ENCODE data around the gene SAC3D1. TPM values are rescaled to one million over a fixed set of nuclear protein-coding genes. Genes with fewer than 3 reads are reported as not detected.

Gene SAC3D1
- polyA plus RNA-seq, 1 of the 3 experiments (the other 2 are of a cell fraction): 22.5 TPM

GRCh38 chr11:65058012-65058411 lies 17.0 kb downstream of the SAC3D1 start:
- DNase-seq: no peak
- Histone ChIP-seq H3K4me2 (no peak overlapping the region), H3K4me1 (ENCODE audit: control insufficient read depth in 1 of 2, insufficient read depth in 2 of 2, low read depth in 1 of 2, low read length in 1 of 2) (no peaks in the 10 kb centered on the region), H3K36me3 (replicated peaks in 1 of 2; ENCODE audit: control insufficient read depth in 1 of 2, insufficient read depth in 2 of 2, low read length in 1 of 2) (no peaks in the 10 kb centered on the region), H3K4me3 (ENCODE audit: low read depth in 2 of 2, low read length in 1 of 2) (no peak overlapping the region), H3K79me2 (ENCODE audit: insufficient read depth) (no peaks in the 10 kb centered on the region), H3K9me3 (no peaks in the 10 kb centered on the region), H2AFZ (ENCODE audit: low read depth) (no peak overlapping the region), H3K9ac (no peak overlapping the region), H3F3A (replicated peaks; ENCODE audit: insufficient read depth) (peaks cover 3% of the 10 kb centered on the region), H4K20me1 (ENCODE audit: insufficient read depth) (no peaks in the 10 kb centered on the region), H3K9me2 (no peaks in the 10 kb centered on the region), H3K27me3 (ENCODE audit: insufficient read depth) (no peaks in the 10 kb centered on the region), H3K27ac (ENCODE audit: low read depth in 2 of 2, low read length in 1 of 2) (no peak overlapping the region)
- 89% methylated on average over 3 of the region's 13 CpGs for WGBS (ENCODE audit: low lambda C conversion rate)
- ChIA-PET POLR2A (no interaction called here), CTCF (interaction anchor here (1.1 kb wide), 1 partner anchor 44 kb away, joined by 6 read pairs; the partner anchor contains the start of gene ARL2)
- TF ChIP-seq PBX3 (IDR thresholded peaks at IDR 0.05) (no peak), REST (IDR thresholded peaks at IDR 0.05; ENCODE audit: low read depth, low read length) (no peak), IRF3 (IDR thresholded peaks at IDR 0.05; ENCODE audit: low read depth, low read length) (no peak), MXI1 (IDR thresholded peaks at IDR 0.05; ENCODE audit: low read depth, low read length) (no peak), GATA2 (CRISPR knock-in tag; IDR thresholded peaks at IDR 0.05) (no peak), SIN3A (IDR thresholded peaks at IDR 0.05; ENCODE audit: borderline replicate concordance, low read depth, low read length) (no peak), RXRA (IDR thresholded peaks at IDR 0.05; ENCODE audit: borderline replicate concordance, low read depth) (no peak), TAF1 (IDR thresholded peaks at IDR 0.05; ENCODE audit: borderline replicate concordance, low read depth, low read length) (no peak), RAD21 (IDR thresholded peaks at IDR 0.05; ENCODE audit: low read length) (no peak), USF2 (IDR thresholded peaks at IDR 0.05; ENCODE audit: borderline replicate concordance, low read depth, low read length) (no peak), JUND (IDR thresholded peaks at IDR 0.05) (no peak), YY1 (IDR thresholded peaks at IDR 0.05; ENCODE audit: low read depth) (no peak), SMC3 (IDR thresholded peaks at IDR 0.05; ENCODE audit: low read depth, low read length) (no peak), NRF1 (IDR thresholded peaks at IDR 0.05; ENCODE audit: low read depth, low read length) (no peak), USF1 (IDR thresholded peaks at IDR 0.05; ENCODE audit: borderline replicate concordance, low read depth) (no peak), FOSL2 (IDR thresholded peaks at IDR 0.05; ENCODE audit: borderline replicate concordance, low read depth) (no peak), RCOR1 (IDR thresholded peaks at IDR 0.05; ENCODE audit: low read length) (no peak)

Measured in SK-N-SH (cell line).